ENCODE data around the gene BRD7. TPM values are rescaled to one million over a fixed set of nuclear protein-coding genes. Genes with fewer than 3 reads are reported as not detected.

BRD7 gene
- polyA plus RNA-seq, 1 donor = 134 TPM

DNA sequence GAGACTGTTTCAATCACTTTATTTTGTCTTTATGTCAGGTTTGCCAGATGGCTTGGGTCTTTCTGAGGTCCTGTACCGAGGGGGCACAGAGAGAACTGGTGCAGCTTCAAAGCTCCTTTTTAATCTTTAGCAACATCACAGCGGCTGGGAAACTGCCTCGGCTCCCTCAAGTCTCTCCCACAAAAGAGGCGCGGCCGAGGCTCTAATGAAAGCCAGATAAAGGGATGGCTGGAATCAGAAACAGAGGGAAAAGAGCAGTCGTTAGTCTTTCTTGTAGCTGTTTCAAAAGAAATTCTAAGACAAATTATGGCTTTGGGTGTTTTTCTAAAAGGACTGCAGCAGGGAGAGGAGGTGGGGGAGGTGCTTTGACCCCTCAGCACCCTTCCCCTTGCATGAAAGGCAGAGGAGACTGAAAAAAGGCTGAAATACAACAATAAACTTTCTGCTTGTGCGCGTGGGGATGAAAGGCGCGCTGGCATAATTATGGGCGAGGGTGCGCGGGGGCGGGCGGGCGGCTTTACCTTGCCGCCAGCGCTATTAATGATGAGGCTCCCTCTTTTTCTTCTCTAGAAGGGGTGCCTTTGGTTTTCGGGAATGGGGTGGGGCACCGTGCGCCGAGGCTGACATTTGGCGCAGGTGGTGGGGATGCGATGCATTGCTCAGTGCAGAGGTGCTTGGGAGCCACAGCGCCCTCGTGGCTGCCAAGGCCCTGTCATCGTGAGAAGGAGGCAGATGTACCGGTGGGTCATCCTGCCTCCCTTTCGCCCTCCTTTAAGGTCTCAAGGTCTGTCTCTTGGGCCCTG lies 22.3 kb upstream of the BRD7 start:
- no peak for DNase-seq

- DNase-seq = no peak
Measured at GRCh38 chr16:50390371-50390771, 21.6 kb upstream of the BRD7 start.

DNA sequence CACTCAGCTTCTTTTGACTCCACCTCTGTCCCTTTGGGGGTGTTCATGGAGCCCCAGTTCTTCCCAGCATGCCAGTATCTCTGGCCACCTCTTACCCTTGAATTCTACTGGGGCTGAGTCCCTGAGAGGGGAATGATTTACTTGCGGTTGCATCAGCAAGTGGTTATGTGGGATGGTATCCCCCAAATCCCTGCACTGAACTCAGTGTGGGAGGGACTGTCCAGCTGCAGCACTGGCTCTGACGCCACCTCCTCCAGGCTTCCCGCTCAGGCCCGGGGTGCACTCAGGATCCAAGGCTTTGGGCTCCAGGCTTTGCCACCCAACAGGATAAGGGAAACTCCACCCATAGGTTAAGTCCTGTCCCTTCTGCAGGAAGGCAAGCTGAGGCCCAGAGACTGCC lies 21.1 kb upstream of the BRD7 start:
- DNase-seq = no peak

DNA sequence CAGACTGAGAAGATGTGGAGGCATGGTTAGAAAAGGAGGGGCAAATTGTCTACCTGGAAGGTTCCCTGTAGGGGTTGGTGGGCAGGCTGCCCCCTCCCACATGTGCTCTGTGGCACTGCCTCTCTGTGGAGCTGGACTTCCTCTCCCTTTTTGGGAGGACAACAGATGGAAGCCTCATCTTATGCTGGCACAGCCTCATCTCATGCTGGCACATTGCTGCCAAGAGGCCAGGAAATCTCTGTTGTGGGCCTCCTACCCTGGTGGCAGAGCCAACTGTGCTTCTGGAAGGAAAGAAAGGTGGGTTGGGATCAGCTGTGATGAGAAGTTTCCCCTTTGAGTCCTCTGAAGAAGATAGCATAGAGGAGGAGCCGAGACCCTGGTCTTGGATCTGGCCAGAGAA lies 19.7 kb upstream of the BRD7 start:
- DNase-seq = no peak

GRCh38 chr16:50386774-50387173 lies 18.0 kb upstream of the BRD7 start:
- DNase-seq = no peak

DNA sequence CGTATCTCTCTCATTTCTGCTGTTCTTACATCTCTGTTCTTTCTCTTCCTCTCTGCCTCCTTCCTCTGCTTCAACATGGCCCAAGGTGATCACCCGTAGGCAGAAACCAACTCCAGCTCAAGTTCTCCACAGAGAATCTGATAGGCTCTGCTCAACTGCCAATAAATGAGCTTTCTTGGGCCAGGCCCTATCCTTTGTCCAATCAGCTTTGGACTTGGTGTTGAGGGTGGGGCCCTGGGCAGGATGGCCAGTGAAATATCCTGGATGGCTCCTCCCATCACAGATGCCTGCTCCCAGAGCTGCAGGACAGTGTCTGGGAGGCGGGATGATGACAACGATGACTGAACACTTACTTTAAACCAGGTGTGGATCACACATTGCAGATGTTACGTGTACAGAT lies 17.4 kb upstream of the BRD7 start:
- DNase-seq = no peak

DNA sequence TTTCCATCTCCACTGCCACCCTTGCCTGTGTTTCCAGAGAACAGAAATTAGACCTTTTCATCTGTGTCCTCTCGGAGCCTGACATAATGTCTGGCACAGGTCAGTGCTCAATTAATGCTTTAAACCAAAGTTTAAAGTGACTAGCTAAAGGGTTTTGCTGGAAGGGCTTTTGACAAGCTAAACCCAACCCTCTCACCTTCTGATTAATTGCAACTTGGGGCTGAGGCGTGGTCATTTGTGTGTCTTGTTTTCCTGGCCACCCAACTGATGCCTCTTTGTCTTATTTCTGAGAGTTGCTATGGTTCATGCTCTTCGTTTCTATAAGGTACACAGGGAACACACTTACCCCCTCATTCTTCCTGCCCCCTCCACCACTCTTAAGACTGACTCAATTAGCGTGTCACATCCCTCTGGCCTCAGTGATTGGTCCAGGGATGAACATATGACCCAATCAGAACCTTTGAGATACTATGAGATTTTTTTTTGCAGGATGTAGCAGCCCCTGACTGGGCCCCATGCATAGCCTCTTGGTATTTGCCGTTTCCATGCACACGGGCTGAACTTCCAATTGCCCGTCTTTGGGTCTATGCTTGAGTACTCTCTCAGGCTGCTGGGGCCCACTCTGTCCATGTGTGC lies 15.8 kb upstream of the BRD7 start:
- DNase-seq = no peak

DNA sequence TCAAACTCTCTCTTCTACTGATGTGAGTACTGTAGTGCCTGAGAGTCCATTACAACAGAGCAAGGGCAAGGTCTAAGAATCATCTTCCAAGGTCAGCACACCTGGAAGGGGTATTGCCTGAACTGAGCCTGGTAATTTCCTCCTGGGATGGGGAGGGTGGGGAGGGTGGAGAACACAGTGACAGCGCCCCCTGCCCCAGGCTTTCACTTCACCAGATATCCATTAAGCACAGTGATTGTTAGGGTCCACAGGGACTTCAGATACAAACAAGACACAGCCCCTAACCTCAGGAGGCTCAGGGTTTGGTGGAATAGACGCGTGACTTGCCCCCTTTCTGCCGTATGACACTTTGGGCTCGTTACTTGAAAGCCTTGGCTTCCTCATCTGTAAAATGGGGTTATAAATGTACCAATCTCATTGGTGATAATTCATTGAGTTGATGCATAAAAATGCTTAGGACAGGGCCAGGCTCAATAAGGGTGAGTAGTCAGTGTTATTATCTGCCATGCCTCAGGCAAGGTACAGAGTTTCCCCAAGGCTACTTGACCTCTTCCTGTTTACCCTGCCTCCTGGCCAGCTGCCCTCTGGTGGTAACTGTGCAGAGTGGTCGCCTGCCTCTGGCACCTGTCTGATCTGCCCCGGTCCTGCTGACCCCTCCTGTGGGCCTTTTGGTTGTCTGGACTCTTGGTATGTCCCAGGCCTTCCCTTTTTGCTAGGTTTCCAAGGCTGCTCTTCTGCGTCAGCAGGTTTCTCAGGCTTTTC lies 13.1 kb upstream of the BRD7 start:
- no peak for DNase-seq

- DNase-seq = no peak
Measured at GRCh38 chr16:50378417-50378816, 9.6 kb upstream of the BRD7 start.

DNA sequence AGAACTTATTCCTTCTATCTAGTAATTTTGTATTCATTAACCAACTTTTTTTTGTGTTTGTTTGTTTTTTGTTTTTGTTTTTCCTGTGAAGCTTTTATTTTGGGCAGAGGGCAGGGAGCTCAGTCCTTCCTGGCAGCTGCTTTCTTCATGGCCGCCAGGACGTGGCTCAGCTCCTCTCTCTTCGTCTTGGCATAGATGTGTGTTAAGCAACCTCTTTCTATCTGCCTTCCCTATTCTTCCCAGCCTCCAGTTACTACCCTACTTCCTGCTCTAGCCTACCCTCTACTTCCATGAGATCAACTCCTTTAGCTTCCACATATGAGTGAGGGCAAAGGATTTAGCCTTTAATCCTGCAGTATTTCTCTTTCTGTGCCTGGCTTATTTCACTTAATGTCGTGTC lies 8.2 kb upstream of the BRD7 start:
- DNase-seq = no peak

DNA sequence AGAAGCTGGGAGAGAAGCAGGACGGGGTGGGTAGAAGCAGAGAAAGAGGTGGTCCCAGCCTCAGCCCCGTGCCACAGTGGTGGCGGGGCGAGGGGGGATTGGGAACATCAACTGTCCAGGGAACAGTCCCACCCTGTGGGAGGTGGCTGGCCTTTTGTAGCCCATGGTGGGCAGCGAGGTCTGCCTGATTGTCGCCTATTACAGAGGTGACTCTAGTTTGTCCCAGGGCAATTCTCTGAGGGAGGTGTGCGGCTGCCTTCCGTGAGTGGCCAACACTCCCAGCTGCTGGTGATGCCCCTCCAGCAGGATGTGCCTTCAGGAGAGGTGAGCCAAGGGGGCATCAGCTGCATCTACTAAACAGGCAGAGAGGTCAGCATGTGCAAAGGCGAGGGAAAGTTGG lies 5.0 kb upstream of the BRD7 start:
- DNase-seq = no peak

GRCh38 chr16:50373345-50373701 lies 4.5 kb upstream of the BRD7 start:
- DNase-seq = no peak

- DNase-seq = no peak
Measured at GRCh38 chr16:50372611-50373344, 4.0 kb upstream of the BRD7 start.

GRCh38 chr16:50371936-50372595 lies 3.3 kb upstream of the BRD7 start:
- DNase-seq = peak; percentile 45

GRCh38 chr16:50371036-50371716 lies 2.4 kb upstream of the BRD7 start:
- DNase-seq = no peak

- no peak for DNase-seq
Measured at GRCh38 chr16:50369133-50369804, 481 bp upstream of the BRD7 start.

GRCh38 chr16:50367777-50368409 lies 895 bp downstream of the BRD7 start:
- DNase-seq = no peak

GRCh38 chr16:50365791-50366575 lies 2.8 kb downstream of the BRD7 start:
- DNase-seq = no peak

- no peak for DNase-seq
Measured at GRCh38 chr16:50363656-50364055, 5.1 kb downstream of the BRD7 start.
